Right atrium auricular region (tissue), 2 donors: Measurements from ENCODE around the gene OR2V2. TPM values are rescaled to one million over a fixed set of nuclear protein-coding genes. Genes with fewer than 3 reads are reported as not detected.

Source experiments
- DNase-seq: peaks from one replicate; pipeline ENCODE4 v3.0.0-alpha.2; 2019; ENCODE audit warnings: low spot score
- H3K27ac ChIP-seq, 2 donors: fragments of 200-600 bp; sonication (generic); 1 replicate in 1 of 2; 2 replicates in 1 of 2; pipeline ENCODE4 v1.5.1; 2016 to 2019
- H3K27me3 ChIP-seq, 2 donors: fragments of 200-600 bp; sonication (generic); one replicate each; pipeline versions ENCODE4 v1.5.1 to v1.6.0; 2017 to 2019
- H3K36me3 ChIP-seq: fragments of 200-600 bp; sonication (generic); one replicate; pipeline ENCODE4 v1.5.1; 2016
- H3K4me1 ChIP-seq, 2 donors: fragments of 200-600 bp; sonication (generic); one replicate each; pipeline versions ENCODE4 v1.5.1 to v1.6.0; 2017 to 2019
- H3K4me3 ChIP-seq, 2 donors: fragments of 200-600 bp; sonication (generic); 1 replicate in 1 of 2; 2 replicates in 1 of 2; pipeline ENCODE4 v1.5.1; 2017 to 2019; ENCODE audit warnings: mild to moderate bottlenecking in 1 of 2, moderate library complexity in 1 of 2
- H3K9me3 ChIP-seq, 2 donors: fragments of 200-600 bp; sonication (generic); one replicate each; pipeline ENCODE4 v1.5.1; 2019
- total RNA-seq, 2 donors: library from RNA; depleted of rRNA; stranded (reverse); fragments of >200 nt; gene quantifications; one replicate each; pipeline ENCODE4 v1.1.0, GENCODE V29; 2016
- TF ChIP-seq, protein P1 (sequence below), 2 donors: fragments of 200-600 bp; sonication (generic); IDR thresholded peaks; one replicate each; pipeline ENCODE4 v1.5.1; 2019; ENCODE audit warnings: antibody characterized with exemption in 2 of 2

The OR2V2 gene
- total RNA-seq, 2 donors from 2014 or later: not detected

DNA sequence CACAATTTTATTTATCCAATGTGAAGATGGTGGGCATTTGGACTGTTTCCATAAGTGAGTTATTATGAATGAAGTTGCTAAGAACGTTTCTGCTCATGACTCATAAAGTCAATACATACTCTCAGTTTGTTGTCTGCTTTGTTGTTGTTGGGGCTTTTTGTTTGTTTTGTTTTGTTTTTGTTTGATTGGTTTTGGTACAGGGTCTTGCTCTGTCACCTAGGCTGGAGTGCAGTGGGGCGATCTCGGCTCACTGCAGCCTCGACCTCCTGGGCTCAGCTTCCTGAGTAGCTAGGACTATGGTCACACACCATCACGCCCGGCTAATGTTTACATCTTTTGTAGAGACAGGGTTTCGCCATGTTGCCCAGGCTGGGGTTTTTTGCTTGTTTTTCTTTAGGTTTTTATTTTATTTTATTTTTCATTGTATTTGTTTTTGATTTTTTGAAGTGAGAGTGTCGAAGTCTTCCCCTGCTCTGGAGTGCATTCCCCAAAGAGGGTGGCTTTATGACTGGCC, 39.7 kb downstream of the OR2V2 start:
- peak overlapping the region in 1 of 2 donors; percentile 94 for H3K27ac ChIP-seq
- peaks cover 0 to 44% of the 10 kb centered on the region in 2 donors for H3K4me1 ChIP-seq
- no peaks in the 10 kb centered on the region for H3K36me3 ChIP-seq
- no peaks in the 10 kb centered on the region for H3K9me3 ChIP-seq
- TF ChIP-seq, protein P1, sequence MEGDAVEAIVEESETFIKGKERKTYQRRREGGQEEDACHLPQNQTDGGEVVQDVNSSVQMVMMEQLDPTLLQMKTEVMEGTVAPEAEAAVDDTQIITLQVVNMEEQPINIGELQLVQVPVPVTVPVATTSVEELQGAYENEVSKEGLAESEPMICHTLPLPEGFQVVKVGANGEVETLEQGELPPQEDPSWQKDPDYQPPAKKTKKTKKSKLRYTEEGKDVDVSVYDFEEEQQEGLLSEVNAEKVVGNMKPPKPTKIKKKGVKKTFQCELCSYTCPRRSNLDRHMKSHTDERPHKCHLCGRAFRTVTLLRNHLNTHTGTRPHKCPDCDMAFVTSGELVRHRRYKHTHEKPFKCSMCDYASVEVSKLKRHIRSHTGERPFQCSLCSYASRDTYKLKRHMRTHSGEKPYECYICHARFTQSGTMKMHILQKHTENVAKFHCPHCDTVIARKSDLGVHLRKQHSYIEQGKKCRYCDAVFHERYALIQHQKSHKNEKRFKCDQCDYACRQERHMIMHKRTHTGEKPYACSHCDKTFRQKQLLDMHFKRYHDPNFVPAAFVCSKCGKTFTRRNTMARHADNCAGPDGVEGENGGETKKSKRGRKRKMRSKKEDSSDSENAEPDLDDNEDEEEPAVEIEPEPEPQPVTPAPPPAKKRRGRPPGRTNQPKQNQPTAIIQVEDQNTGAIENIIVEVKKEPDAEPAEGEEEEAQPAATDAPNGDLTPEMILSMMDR (IDR thresholded peaks at IDR 0.05): no peak
- no peaks in the 10 kb centered on the region for H3K27me3 ChIP-seq
- H3K4me3 ChIP-seq: no peak overlapping the region
- DNase-seq: no peak

DNA sequence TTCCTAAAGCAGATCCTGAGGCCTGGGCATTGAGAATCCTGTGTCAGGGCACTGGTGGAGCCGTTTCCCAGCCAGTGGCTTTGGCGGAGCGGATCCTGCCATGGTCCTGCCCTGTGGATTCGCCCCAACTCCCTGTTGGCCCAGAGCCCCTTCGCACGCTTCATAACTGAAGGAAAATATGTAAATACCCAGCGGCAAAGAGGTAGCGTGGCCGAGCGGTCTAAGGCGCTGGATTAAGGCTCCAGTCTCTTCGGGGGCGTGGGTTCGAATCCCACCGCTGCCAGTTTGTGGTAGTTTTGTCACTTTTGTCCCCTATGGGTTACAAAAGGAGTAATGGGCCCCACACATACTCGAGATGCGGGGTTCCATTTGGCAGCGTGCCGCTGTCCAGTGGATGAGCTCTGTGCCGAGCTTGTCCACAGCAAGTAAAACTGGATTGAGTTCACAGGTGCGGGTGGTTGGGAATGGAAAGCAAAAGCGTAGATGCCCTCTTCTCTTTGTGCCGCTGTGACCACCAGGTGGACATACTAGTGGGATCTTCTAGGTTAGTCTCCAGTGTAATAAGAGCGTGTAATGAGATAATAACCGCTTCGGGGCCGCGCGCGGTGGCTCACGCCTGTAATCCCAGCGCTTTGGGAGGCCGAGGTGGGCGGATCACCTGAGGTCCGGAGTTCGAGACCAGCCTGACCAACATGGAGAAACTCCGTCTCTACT, 40.3 kb downstream of the OR2V2 start:
- TF ChIP-seq, protein P1 (IDR thresholded peaks at IDR 0.05): peak in 1 of 2 donors; percentile 10
- H3K4me1 ChIP-seq: peaks cover 0 to 44% of the 10 kb centered on the region in 2 donors
- H3K36me3 ChIP-seq: no peaks in the 10 kb centered on the region
- no peaks in the 10 kb centered on the region for H3K9me3 ChIP-seq
- peak; percentile 84 for DNase-seq
- peak overlapping the region; percentile 66 to 68 for H3K4me3 ChIP-seq
- peak overlapping the region; percentile 93 to 94 for H3K27ac ChIP-seq
- no peaks in the 10 kb centered on the region for H3K27me3 ChIP-seq

DNA sequence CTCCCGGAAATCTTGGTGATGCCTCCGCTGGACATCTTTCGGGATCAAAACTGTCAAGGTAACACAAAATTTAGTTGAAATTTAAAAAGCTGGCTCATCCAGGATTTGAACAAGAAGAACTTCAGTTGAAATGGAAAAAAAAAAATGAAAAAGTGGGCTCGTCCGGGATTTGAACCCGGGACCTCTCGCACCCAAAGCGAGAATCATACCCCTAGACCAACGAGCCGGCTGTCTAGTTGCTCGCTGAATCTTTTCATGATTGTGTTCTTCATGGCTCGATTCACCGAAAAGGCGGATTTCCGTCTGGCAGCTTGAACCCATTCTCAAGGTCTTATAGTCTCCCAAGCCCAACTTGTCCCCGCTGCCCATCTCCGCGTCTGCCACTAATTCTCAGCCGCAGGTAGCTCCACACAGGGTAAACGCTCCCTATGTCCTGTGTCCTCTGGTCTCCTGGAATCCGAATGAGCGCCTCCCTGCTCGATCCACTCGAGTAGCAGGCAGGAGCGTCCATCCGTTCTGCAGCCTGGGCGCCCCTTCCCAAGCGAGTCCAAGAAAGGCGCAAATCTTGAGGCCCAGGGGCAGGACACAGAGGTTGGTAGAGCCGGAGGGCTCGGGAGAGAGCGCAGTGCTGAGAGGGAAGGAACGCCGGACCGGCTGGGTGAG, 41.4 kb downstream of the OR2V2 start:
- Histone ChIP-seq H3K36me3 (no peaks in the 10 kb centered on the region), H3K27me3 (no peaks in the 10 kb centered on the region), H3K27ac (peak overlapping the region; percentile 93 to 94), H3K4me3 (peak overlapping the region; percentile 66 to 68), H3K4me1 (peaks cover 0 to 42% of the 10 kb centered on the region in 2 donors), H3K9me3 (no peaks in the 10 kb centered on the region)
- DNase-seq: peak; percentile 91
- TF ChIP-seq, protein P1 (IDR thresholded peaks at IDR 0.05): no peak

DNA sequence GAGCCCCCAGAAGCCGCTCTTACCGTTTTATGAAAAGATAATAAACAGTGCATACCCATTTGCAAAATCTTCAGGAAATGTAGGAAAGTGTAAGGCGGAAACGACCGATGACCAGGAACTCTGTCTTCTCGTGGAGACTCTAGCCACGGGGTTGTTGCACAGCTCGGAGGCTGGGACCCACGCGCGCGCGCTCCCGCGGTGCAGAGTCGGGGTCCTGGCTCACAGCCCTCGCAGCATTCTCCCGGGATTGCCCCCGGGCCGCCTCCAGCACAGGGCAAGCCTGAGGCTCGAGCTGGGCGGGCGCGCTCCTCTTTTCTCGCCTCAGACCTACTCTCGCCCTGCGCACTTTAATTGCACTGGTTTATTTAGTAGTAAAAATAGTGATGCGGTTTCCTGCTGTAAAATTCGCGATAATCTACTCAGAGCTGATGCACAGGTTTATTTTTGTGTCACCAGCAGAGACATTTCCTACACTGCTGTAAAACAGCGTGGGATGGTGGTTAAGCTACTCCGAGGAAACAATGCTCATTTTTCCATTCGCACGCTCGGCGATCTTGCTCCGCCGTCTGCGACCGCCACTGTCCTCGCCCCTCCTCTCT, 42.1 kb downstream of the OR2V2 start:
- peak overlapping the region; percentile 66 to 68 for H3K4me3 ChIP-seq
- H3K27ac ChIP-seq: peak overlapping the region; percentile 93 to 94
- DNase-seq: no peak

DNA sequence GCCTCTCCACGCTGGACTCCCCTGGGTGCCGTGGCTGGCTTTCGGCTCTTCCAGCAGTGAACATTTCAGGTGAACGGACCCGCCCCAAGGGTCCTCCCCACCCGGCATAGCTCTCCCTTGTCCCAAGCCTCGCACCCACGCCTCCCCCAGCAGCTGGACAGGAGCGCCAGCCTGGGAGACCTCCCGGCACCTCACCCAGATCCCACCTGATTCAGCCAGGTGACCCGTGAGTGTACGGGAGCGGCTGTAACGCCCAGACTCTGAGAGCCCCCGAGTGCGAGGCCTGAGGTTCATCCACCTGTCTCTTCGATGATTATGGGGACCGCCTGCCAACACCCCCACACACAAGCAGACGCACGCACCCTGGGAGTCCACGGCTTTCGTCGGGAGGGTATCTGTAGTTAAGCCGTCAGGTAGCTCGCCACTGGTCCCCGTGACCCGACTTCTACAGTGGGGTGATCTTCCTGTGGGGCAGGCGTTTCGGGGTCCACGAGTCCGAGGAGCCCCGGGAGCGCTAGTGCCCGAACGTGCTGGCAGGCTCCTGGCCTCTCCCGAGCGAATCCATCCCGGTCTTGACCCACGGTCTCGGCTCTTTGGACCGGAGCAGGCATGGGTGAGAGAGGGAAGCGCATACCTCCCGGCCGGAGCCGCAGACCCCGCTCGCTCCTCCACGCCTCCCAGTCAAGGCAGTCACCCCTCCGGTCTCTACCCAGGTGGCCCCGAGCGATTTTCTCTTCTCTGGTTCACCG, 42.8 kb downstream of the OR2V2 start:
- no peak for DNase-seq
- TF ChIP-seq, protein P1 (IDR thresholded peaks at IDR 0.05): no peak
- peak overlapping the region; percentile 66 to 68 for H3K4me3 ChIP-seq
- peak overlapping the region; percentile 93 to 94 for H3K27ac ChIP-seq
- H3K4me1 ChIP-seq: peaks cover 0 to 29% of the 10 kb centered on the region in 2 donors
- no peaks in the 10 kb centered on the region for H3K36me3 ChIP-seq
- no peaks in the 10 kb centered on the region for H3K27me3 ChIP-seq
- no peaks in the 10 kb centered on the region for H3K9me3 ChIP-seq

More for the DNA sequence above, 42.1 kb downstream of the OR2V2 start:
- TF ChIP-seq, protein P1 (IDR thresholded peaks at IDR 0.05): no peak
- no peaks in the 10 kb centered on the region for H3K9me3 ChIP-seq
- H3K4me1 ChIP-seq: peaks cover 0 to 36% of the 10 kb centered on the region in 2 donors
- H3K27me3 ChIP-seq: no peaks in the 10 kb centered on the region
- H3K36me3 ChIP-seq: no peaks in the 10 kb centered on the region
